ENCODE measurements around the gene EXOC3L2.

- TF ChIP-seq POLR2A (IDR thresholded peaks at IDR 0.05) (no peak), CTCF (IDR thresholded peaks at IDR 0.05) (no peak), EP300 (IDR thresholded peaks at IDR 0.05) (no peak), POLR2AphosphoS5 (IDR thresholded peaks at IDR 0.05) (no peak)
These were observed 61.1 kb downstream of the EXOC3L2 start for GRCh38 chr19:45184115-45184514.
